ENCODE results near the gene TAS2R16.

TAS2R16 gene, protein sequence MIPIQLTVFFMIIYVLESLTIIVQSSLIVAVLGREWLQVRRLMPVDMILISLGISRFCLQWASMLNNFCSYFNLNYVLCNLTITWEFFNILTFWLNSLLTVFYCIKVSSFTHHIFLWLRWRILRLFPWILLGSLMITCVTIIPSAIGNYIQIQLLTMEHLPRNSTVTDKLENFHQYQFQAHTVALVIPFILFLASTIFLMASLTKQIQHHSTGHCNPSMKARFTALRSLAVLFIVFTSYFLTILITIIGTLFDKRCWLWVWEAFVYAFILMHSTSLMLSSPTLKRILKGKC

DNA sequence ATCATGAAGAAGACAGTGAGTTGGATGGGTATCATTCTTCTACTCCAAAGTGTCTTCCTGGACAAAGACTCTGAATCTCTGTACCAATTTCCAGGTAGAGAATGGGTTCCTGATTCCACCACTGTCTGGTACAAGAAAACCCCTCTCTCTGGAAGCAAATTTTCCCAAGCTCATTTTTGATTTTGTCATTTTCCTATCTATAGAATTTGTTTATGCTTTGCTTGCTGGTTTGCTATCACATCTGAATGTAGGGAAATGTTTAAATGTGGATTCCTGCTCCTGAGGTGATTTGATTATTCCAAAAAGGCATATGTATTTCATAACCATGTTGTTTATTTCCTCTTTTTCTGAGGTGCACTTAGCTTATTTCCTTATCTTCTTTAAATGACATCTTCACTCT lies at the start of gene TAS2R16:
Gene TAS2R16, minus strand, starts transcription at position 101 of the 400 bp plus-strand sequence. Its CDS starts 66 bp downstream, at position 35.
- DNase-seq (ENCODE audit: low read depth), result no peak

DNA sequence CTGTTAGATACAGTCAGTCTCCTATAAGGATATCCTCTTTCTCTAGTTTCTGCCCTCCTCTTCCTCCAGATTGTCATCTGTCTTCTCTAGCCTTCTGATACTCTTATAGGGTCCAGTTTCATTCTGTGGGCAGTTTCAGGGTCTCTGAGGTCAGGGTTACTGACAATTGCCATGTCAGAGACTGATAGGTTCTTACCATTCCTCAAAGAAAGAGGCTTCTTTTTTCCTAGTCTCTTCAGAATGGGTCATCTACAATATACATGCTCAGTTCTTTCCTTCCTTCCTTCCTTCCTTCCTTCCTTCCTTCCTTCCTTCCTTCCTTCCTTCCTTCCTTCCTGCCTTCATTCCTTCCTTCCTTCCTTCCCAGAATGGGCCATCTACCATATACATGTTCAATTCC lies 48.1 kb upstream of the TAS2R16 start:
- no peak for DNase-seq (ENCODE audit: low read depth)

DNA sequence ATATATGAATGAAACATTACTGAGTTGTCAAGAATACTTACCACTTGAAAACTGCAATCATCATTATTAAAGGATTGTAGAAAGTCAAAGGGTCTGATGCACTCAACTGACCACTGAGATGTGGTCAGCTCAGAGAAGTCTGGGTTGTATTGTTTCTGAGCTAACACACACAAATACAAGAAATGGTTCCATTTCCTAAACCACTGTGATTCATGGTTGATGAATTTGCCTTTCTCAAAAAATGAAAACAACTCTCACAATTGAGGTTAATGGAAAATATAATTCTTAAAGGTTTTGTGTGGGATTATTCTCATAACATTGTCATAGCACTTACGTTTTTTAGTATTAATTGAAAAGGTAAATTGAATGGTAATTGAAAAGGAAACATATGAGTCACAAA lies 45.6 kb upstream of the TAS2R16 start:
- no peak for DNase-seq (ENCODE audit: low read depth)

DNA sequence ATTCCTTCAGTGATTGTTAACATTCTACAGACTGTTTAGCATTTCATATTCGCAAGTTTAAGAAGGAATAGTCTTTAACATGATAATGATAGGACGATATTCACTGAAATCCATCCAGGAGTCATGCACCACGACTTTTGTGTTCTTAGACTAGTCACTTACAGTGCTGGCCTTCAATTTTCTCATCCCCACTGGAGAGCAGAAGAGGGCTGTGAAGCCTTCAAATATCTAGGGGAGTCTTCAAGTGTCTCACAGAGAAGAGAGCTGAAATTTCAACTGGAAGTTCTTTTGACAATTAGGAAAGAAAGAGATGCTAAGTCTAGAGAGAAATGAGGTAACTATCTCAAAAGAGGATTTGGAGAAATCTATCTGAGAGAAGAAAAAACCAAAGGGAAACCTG lies 43.8 kb upstream of the TAS2R16 start:
- no peak for DNase-seq (ENCODE audit: low read depth)

DNA sequence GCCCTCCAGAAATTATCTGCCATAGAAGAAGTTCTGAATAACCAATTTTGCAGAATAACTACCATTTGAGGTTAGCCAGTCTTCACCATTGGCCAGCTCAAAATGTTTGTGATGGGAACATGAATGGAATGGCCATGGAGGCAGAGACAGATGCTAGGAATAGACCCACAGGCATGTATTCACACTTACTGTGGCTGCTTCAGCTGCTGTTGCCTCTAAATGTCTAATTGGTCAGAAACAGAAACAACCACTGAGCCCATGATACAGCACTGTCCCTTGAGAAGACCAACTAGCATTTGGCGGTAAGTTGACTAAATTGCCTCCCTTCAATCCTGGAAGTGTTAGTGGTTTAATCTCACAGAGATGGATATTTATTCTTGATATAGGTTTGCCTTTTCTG lies 38.6 kb upstream of the TAS2R16 start:
- DNase-seq (ENCODE audit: low read depth), result no peak

DNA sequence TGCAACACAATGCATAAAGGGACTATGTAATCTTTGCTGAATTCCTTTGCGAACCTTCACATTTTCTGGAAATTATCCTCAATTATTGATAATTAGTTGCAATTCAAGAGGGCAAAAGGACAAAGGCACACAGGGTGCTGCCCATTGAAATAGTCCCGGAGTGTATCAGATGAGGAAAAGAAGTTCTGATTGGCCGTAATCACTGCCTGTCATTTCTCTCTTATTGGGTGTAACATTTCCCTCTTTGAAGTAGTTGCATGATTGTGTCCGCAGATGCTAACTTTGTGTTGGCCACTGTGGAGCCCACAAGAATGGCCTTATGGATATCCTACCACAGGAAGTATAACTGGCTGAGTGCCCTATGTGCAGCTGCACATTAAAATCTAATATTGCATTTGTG lies 35.1 kb upstream of the TAS2R16 start:
- DNase-seq (ENCODE audit: low read depth), result no peak

DNA sequence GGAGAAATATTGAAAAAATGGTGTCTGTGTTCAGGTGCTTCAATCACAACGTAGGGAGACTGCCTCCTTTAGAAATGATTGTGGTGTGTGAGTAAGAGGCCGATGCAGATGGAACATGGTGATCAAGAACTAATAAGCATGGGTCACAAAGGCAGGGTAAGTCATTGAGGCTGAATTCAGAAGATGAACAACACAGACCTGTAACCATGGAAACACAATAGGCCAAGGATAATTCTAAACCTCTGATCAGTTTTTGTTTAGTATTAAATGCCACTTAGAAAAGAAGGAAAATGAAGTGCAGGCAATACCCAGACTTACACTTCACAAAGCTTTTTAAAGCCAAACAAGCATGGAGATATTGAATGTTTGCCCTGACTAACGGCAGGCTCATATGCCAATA lies 32.8 kb upstream of the TAS2R16 start:
- DNase-seq (ENCODE audit: low read depth), result no peak

DNA sequence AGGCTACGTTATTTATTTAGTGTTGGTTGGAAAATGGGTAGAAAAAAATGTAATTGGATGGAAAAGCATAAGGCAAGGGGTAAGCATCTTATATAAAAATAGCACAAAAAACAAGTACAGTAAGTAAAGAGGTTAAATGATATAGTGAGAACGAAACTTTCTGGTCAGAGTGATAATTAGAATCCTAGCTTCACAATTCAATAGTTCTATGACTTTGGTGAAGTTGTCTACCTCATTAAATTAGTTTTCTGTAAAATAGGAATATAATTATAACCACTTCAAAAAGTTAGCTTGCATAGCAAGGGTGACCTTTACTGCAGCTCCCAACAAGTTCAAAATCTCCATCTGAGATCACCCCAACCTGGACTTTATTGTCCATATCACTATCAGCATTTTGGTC lies 30.8 kb upstream of the TAS2R16 start:
- no peak for DNase-seq (ENCODE audit: low read depth)

DNA sequence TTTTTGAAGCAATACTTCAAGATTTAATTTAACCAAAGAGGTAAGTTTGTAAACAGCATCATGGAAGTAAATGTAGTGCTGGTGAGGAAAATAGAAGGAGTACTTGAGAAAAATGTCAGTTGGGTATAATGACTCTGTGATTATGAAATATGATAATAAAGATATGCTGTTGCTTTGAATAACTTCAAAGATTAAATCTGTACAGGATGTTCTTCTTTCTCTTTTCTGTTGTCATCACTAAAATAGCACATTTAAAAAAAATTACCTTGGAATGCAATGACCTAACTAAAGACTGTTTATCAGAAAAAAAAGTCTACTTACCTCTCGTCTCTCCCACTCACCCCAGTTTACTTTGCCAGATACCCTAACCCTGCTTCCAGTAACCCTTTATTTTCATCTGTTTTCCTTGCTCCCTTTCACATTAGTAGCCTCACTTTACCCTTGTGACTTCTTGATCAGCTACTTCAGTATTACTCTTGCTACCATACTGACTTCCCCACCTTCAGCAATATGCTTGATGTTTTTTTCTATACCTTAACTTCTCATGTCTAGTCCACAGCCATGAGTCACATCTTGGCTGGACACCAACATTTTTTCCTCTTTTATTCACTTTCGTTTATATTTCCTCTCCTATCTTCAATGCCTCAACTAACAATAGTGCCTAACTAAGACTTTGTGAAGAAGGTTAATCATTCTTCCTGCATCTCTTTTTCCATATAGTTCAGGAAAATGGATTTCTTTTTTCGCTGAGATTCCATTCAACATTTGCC lies 29.7 kb upstream of the TAS2R16 start:
- DNase-seq (ENCODE audit: low read depth), result no peak

DNA sequence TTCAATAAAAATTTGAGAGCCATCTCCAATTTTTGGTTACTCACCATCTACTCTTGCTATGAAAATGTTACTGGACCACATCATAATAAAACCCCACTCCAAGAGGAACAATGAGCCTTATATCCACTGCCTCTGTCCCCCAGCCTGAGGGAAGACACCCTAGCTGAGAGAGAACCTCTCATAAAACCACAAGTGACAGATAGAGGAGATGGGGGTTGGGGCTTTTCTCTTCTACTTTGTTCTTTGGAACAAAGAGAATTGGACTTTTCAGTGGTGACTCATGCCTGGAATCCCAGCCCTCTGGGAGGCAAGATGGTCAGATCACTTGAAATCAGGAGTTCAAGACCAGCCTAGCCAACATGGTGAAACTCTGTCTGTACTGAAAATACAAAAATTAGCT lies 27.6 kb upstream of the TAS2R16 start:
- no peak for DNase-seq (ENCODE audit: low read depth)

DNA sequence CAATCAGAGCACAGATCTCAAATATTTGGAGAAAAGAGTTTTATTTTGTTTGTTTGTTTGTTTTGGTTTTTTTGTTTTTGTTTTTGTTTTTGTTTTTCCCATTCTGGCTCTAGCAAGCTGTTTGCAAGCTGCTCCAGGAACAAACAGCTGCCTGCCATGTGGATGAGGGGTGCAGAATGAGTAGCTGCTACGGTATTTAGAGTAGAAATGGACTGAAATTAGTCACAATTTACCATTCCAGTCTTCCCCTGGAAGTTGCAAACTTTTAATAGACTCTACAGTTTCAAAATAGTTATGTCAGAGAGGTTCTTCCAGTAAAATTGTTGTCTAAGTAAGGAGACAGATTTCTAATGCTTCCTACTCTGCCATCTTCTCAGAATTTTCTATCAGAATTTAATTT lies 27.1 kb upstream of the TAS2R16 start:
- DNase-seq (ENCODE audit: low read depth), result no peak

DNA sequence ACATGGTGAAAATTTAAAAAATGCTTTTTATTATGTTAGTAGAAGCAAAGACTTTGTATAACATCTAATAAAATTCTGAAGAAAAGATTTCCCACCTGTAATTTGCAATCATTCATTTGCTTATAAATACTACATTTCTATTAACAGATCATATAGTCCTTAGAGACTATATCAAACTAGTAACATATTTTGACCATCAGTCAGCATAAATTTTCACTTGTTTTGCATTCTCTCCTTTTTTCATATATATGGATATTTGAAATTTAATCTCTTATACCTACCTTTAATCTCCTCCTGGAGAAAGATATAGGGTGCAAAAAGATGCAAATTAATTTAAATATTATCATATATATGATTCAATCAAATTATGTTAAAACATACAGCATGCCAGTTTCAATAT lies 16.9 kb upstream of the TAS2R16 start:
- DNase-seq (ENCODE audit: low read depth), result no peak

DNA sequence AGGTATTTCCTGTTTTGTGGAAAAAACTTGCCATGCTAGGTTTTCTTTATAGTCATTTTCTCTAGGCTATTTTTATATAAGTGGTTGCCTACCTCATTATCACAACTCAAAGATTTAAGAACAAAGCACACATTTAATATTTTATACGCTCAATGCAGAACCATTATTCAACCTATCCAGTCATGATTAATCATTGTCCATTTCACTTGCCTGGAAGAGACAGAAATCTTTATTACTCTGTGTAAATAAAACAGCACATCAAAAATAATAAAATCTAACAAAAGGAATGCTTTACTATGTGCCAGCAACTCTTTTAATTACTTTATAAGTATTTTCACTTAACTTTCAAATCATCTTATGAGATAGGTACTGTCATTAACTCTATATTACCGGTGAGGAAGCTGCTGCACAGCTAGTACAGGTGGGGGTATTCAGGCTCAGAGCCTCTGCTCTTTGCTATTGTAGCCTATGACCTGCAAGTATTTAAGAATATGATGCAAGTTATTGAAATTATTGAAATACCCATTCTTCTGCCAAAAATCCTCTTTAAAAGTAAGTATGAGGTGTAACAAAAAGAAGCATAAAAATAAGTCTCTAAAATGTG lies 16.4 kb upstream of the TAS2R16 start:
- no peak for DNase-seq (ENCODE audit: low read depth)

DNA sequence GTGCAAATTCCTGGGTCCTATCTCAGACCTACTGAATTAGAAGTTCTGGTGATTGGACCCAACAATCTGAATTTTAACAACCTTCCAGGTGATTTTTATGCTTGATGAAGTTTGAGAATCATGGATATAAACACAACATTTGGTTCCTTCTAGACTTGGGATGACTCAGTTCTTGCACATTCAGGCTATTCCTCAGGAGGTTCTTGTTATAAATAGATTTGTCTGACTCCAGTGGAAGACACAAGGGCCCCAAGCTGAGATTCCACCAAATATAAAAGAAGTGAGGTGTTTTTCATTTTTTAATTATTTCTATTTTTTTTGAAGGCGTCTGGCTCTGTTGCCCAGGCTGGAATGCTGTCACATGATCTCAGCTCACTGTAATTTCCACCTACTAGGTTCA lies 9.4 kb upstream of the TAS2R16 start:
- no peak for DNase-seq (ENCODE audit: low read depth)

DNA sequence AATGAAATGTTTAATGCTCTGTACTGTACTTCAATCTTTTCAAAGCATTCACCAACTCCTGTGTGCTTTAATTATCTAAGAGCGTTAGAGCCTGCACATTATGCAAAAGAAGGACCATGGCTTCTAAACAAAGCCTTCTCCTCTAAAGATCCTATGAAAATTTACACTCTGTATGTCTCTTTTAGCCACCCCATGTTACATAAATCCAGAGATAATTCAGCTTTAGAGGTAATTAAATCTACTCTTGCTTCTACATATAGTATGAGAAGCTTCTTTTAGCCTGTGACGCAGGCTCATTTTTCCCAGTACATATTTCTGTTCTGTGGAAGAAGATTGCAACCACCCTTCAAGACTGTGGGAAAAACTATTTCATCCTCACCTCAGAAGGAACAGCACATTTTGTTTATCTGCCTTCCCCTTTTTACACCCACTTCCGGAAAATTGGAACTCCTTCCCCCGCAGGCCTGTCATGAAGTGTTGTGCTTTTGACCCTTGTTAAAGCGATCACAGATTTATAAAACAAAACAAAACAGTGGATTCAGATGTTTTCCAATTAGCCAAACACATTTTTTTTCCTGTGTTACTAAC lies 8.1 kb upstream of the TAS2R16 start:
- DNase-seq (ENCODE audit: low read depth), result no peak

DNA sequence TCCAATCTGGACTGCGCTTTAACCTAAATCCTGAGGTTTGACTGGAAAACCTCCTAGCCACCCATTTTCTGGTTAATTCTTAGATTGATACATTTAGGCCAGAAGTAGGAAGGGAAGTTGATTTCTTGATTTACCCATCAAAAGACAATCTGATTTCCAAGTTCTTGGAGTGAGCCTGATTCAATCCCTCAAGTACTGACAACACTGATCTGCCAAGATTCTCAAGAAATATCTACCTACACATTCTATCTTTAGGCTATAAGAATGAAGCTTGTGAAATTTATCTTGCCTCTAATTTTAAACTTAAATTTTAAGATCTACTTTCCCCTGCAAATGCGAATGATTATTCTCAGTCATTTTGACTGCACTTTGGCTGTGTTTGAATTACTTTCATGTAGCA lies 5.9 kb downstream of the TAS2R16 start:
- DNase-seq (ENCODE audit: low read depth), result no peak

DNA sequence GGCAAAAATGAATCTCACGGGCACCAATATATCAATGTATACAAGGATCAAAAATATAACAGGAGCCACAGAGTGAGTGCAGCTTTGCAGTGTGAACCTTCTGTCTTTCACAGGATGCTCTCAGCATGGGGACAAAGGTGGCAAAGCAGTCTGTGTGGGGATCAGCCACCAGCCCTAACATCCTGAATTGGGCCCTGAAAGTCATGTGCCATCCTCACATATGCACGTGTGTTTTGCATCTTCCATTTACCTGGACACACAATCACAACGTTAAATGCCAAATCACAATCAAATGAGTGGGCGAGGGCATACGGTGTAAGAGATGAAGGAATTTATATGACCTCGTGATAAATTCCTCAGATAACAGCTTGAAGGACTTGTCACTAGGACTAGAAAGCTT lies 6.5 kb downstream of the TAS2R16 start:
- no peak for DNase-seq (ENCODE audit: low read depth)

DNA sequence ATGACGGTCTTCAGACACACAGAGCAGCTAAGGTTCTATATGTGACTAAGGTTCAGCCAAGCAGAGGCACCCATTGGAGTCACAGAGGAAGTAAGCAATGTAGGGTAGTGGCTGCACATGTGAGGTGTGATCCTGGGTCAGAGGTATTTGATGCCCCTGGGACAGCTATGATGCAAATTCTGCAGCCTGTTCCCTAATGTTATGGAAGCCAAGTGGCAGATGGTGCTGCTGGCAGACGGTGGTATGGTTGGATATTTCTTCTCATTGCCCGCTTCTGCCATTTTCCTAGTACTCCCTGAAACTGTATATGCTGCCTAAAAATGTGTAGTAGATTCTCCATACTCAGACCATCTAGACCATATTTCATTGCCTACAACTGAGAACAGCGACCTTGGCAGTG lies 7.2 kb downstream of the TAS2R16 start:
- DNase-seq (ENCODE audit: low read depth), result no peak

DNA sequence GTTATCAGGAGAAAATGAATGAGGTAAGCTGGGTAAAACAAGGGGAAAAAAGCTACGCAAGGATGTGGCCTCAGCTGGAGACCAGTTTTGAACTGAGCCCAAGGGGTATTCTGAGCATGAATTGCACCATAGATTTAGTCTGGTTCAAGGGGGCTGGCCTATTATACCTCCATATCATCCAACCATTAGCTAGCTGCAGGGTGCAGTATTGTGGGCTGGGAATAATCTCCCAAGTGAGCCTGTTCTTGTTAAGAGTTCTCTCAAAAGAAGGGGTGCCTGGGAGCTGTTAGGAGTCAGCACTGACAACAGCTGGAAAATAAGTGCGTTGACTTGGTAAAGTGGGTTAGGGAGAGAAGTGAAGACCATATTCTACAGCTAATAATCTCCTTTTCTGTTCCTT lies 8.0 kb downstream of the TAS2R16 start:
- no peak for DNase-seq (ENCODE audit: low read depth)

DNA sequence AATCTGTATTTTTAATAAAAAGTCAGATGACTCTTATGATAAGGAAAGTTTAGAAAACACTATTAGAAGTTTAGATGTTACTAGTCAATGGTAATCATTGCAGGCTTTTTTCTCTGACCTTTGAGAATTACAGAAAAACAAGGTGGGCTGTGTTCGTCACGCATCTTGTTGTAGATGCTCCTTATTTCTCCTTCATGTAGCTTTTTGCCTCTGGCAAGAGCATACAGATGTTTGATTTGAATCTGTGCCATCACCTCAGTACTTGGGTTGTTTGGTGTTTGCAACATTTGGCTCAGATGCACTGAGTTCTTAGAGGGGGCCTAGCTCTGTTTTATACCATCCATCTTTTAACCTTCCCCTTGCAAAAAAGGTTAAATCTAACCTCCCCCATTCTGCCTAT lies 11.5 kb downstream of the TAS2R16 start:
- no peak for DNase-seq (ENCODE audit: low read depth)

DNA sequence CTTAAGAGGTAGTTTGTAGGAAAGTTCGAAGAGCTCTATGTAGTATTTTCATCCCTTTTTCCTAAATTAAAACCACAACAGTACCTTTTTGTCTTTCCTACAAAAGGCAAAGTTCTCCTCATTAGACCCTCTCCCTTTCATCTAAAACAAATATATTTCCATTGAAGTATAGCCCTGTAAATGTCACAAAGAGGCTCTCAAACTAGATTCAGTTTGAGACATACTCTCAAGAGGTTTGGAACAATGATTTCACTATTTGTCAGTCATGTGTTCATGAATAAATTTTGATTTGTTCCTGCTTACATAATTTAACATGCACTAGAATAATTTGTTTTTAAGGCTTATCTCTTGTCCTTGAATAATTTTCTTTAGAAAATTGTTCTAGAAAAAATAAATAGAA lies 12.2 kb downstream of the TAS2R16 start:
- no peak for DNase-seq (ENCODE audit: low read depth)

DNA sequence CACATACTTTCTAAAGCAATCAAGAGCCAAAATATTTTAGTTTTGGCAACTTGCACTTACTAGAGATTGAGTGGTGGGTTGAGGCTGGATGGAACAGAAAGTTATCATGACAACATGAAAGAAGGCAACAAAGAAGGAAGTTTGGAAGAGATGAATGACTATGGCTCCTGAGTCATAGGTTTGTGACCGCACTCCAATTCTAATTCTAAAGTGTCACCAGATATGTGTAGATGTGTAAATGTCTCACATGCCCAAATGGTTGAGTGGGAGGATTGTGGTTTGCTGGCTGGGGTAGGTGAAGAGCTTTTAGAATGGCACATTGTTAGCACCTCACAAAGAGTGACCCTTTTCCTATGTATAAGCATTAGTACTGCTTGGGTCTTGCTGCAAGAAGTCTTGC lies 20.2 kb downstream of the TAS2R16 start:
- DNase-seq (ENCODE audit: low read depth), result no peak

DNA sequence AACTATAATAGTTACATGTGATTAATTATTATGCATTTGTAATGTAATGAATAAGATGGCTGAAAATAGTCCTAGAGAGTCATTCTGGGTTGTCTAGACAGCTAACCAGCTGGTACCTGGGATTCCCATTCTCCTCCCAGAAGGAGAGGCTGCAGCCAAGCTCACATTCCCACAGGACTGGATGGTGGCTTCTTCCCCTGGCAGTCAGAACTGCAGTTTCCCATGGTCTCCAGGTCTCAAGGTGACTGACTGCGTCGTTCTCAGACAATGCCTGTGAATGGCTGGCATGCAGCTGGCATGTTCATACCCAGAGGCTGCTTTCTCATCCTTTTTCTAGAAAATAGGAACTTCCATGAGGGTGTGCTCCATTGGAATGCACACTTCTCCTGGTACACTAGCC lies 21.3 kb downstream of the TAS2R16 start:
- no peak for DNase-seq (ENCODE audit: low read depth)
